Common myeloid progenitor, CD34-positive (primary cell): Measurements from ENCODE around the gene LIME1.

ENCODE experiments used
- CTCF ChIA-PET: fragments of 350-600 bp; sonication (Branson Sonifier 250); formaldehyde crosslinking; loops from one replicate; lab custom pipeline; 2021; ENCODE audit warnings: antibody characterized with exemption; lab: Charles Lee
- POLR2A ChIA-PET: fragments of 350-600 bp; sonication (Branson Sonifier 250); formaldehyde crosslinking; loops from one replicate; lab custom pipeline; 2021; ENCODE audit warnings: antibody characterized with exemption; lab: Charles Lee
- DNase-seq, 3 donors: peaks; one replicate each; pipeline versions ENCODE4 v3.0.0 to v3.0.0-alpha.2; 2013
- H3K27ac ChIP-seq, 2 experiments: 1 replicate in 1 of 2; 2 replicates in 1 of 2; pipeline ENCODE4 v1.7.0; 2013; ENCODE audit warnings: inconsistent platforms in 2 of 2, low read length in 2 of 2, mild to moderate bottlenecking in 2 of 2, low read depth in 1 of 2, moderate library complexity in 1 of 2; ENCODE audit not compliant: severe bottlenecking in 2 of 2, insufficient read depth in 1 of 2, poor library complexity in 1 of 2
- H3K27me3 ChIP-seq, 5 experiments: replicated peaks in 2 of 5; 1 replicate in 3 of 5; 2 replicates in 2 of 5; pipeline versions ENCODE4 v1.6.1 to v1.7.0; 2013; ENCODE audit warnings: low read length in 4 of 5, mild to moderate bottlenecking in 2 of 5, moderate library complexity in 2 of 5, inconsistent platforms in 1 of 5; ENCODE audit not compliant: insufficient read depth in 5 of 5, control insufficient read depth in 4 of 5
- H3K36me3 ChIP-seq, 4 experiments: 1 replicate in 2 of 4; 2 replicates in 2 of 4; pipeline versions ENCODE4 v1.6.1 to v1.7.0; 2013; ENCODE audit warnings: low read length in 3 of 4, control low read depth in 1 of 4, mild to moderate bottlenecking in 1 of 4; ENCODE audit not compliant: control insufficient read depth in 4 of 4, insufficient read depth in 4 of 4
- H3K4me1 ChIP-seq, 4 experiments: 1 replicate in 3 of 4; 2 replicates in 1 of 4; pipeline versions ENCODE4 v1.6.1 to v1.7.1; 2013; ENCODE audit warnings: low read length in 3 of 4, mild to moderate bottlenecking in 3 of 4, control low read depth in 1 of 4, inconsistent platforms in 1 of 4, moderate library complexity in 1 of 4; ENCODE audit not compliant: control insufficient read depth in 4 of 4, insufficient read depth in 4 of 4; ENCODE audit errors: control extremely low read depth in 1 of 4
- H3K4me3 ChIP-seq, 7 experiments: 1 replicate in 4 of 7; 2 replicates in 3 of 7; pipeline versions ENCODE4 v1.5.1 to v1.7.0; 2013; ENCODE audit warnings: mild to moderate bottlenecking in 7 of 7, low read length in 6 of 7, moderate library complexity in 6 of 7, inconsistent platforms in 2 of 7, low read depth in 2 of 7, control low read depth in 1 of 7; ENCODE audit not compliant: insufficient read depth in 4 of 7, control insufficient read depth in 1 of 7; ENCODE audit errors: extremely low read depth in 1 of 7
- H3K9me3 ChIP-seq, 5 experiments: 1 replicate in 4 of 5; 2 replicates in 1 of 5; pipeline versions ENCODE4 v1.6.1 to v1.7.1; 2013; ENCODE audit warnings: low read length in 4 of 5, mild to moderate bottlenecking in 2 of 5, inconsistent platforms in 1 of 5, low read depth in 1 of 5, moderate library complexity in 1 of 5; ENCODE audit not compliant: control insufficient read depth in 4 of 5, insufficient read depth in 2 of 5; ENCODE audit errors: control extremely low read depth in 1 of 5
- WGBS: methylation state at CpG from one replicate; pipeline ENCODE4 v1.1.5; 2013; ENCODE audit not compliant: insufficient coverage; 5-methylcytosine and 5-hydroxymethylcytosine counted together

LIME1 gene

DNA sequence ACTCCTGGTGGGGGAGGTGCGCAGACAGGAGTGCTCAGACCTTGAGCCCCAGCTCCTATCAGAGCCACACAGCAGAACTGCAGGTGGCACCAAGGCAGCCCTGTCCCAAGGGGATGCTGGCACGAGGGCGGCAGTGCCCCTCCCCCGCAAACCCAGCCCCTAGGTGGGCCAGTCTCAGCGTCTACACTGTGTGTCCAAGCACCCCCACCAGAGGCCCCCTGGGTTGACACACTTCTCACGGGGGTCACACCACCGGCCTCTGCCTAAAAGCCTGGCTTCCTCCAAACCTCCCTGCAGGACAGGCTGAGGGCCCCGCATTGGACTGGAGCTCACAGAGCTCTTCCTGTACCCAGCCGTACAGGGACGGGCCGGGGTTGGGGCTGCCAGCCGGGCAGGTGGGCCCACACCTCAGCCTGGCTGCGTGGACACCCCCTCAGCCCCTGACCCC, 11.2 kb downstream of the LIME1 start:
- Histone ChIP-seq H3K4me1 (peaks cover 0 to 7% (median 5%) of the 10 kb centered on the region in 4 experiments), H3K9me3 (no peaks in the 10 kb centered on the region), H3K36me3 (peaks cover 0 to 26% (median 10%) of the 10 kb centered on the region in 4 experiments), H3K4me3 (no peak overlapping the region), H3K27ac (no peak overlapping the region), H3K27me3 (no peaks in the 10 kb centered on the region)
- CTCF ChIA-PET, result no interaction called here
- 94% methylated on average over 10 of the region's 13 CpGs for WGBS
- POLR2A ChIA-PET, result interaction anchor here (0.5 kb wide), 1 partner anchor 18 kb away, joined by 3 read pairs; no protein-coding TSS in a partner anchor
- DNase-seq, result no peak

DNA sequence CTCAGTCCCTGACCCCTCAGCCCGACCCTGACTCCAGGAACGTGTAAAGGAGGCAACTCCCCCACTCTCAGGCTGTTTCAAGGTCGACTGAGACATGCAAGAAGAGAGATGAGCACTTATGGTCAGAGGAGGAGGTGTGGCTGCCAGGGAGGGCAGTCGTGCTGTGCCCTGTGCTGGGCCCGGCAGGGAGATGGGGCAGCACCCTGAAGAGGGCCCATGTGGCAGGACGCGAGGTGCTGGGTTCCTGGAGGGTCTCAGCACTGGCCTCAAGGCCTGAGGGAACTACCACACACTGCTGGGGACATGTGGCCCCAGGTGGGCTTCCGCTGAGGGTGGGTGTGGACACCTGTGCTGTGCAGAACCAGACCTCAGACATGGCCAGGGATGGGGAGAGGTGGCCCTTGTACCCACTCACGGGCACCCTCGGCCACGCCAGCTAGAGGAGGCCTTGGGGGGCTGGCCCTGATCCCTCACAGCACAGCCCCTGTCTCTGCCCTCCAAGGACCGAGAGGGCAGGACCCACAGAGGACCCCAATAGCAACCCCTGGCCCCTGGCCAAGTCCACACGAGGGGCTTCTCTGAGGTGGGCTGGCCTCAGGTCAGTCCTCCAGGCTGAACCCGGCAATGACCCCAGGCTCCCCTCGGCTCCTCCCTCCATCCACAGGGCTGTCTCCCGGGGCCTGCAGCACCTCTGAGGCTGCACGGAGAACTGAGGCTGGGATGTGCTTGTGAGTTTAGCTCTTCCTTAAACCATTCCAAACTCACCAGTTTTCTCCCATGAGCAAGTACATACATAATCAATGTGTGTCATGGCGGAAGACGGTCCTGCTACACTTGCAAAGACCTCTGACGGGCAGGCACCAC, 11.8 kb downstream of the LIME1 start:
- ChIA-PET CTCF (no interaction called here), POLR2A (no interaction called here)
- WGBS, result 89% methylated on average over 15 of the region's 20 CpGs
- Histone ChIP-seq H3K27me3 (no peaks in the 10 kb centered on the region), H3K9me3 (no peaks in the 10 kb centered on the region), H3K36me3 (peaks cover 0 to 23% (median 7%) of the 10 kb centered on the region in 4 experiments), H3K4me3 (no peak overlapping the region), H3K4me1 (peaks cover 0 to 7% (median 5%) of the 10 kb centered on the region in 4 experiments), H3K27ac (no peak overlapping the region)
- DNase-seq, result no peak

- POLR2A ChIA-PET, result no interaction called here
- no peak for DNase-seq
- H3K4me3 ChIP-seq, result no peak overlapping the region
- CTCF ChIA-PET, result no interaction called here
- H3K27me3 ChIP-seq, result no peaks in the 10 kb centered on the region
- no peaks in the 10 kb centered on the region for H3K9me3 ChIP-seq
- peaks cover 0 to 18% (median 5%) of the 10 kb centered on the region in 4 experiments for H3K36me3 ChIP-seq
- no peak overlapping the region for H3K27ac ChIP-seq
- WGBS, result 84% methylated on average over 8 of the region's 11 CpGs
- H3K4me1 ChIP-seq, result peaks cover 0 to 7% (median 5%) of the 10 kb centered on the region in 4 experiments
Measured at GRCh38 chr20:63748934-63749270, 12.4 kb downstream of the LIME1 start.

DNA sequence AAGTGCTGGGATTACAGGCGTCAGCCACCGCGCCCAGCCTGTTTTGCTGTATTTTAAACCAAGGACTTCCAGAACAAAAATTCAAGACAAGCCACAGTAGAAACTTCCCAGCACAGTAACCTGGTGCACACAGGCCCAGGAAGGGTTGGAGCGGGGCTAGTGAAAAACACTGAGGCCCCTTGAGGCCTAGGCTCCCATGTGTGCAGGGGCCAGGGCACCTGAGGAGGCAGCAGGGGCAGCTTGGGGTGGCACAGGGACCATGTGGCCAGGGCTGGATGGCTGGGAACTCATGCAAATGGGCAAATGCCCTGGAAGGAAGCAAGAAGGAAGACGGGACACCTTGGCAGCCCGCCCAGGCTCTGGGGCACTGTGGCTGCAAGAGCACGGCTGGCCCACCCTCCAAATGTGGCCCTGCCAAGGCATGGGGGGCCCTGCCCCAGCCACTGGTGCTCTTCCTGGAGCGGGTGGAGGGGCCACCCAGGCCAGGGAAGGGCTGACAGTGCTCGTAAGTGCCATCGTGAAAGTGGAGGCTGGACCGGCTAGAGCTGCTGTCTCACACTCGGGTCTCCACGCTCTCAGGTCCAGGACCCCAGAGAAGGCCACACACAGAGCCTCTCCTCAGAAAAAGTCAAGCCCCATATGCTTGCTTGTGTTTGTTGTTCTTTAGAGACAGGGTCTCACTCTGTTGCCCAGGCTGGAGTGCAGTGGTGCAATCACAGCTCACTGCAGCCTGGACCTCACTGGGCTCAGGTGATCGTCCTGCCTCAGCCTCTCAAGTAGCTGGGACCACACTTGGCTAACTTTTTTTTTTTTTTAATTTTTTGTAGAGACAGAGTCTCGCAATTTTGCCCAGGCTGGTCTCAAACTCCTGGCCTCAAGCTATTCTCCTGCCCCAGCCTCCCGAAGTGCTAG, 13.4 kb downstream of the LIME1 start:
- H3K4me3 ChIP-seq, result no peak overlapping the region
- WGBS, result 90% methylated on average over 13 of the region's 16 CpGs
- no peaks in the 10 kb centered on the region for H3K9me3 ChIP-seq
- no peak overlapping the region for H3K27ac ChIP-seq
- DNase-seq, result no peak
- H3K27me3 ChIP-seq, result no peaks in the 10 kb centered on the region
- peaks cover 0 to 7% (median 5%) of the 10 kb centered on the region in 4 experiments for H3K4me1 ChIP-seq
- peaks cover 0 to 13% (median 4%) of the 10 kb centered on the region in 4 experiments for H3K36me3 ChIP-seq
- ChIA-PET CTCF (interaction anchor here (0.6 to 2.1 kb wide), 5 partner anchors 11 to 272 kb away, joined by 3 to 6 read pairs (median 3); no protein-coding TSS in a partner anchor), POLR2A (no interaction called here)

DNA sequence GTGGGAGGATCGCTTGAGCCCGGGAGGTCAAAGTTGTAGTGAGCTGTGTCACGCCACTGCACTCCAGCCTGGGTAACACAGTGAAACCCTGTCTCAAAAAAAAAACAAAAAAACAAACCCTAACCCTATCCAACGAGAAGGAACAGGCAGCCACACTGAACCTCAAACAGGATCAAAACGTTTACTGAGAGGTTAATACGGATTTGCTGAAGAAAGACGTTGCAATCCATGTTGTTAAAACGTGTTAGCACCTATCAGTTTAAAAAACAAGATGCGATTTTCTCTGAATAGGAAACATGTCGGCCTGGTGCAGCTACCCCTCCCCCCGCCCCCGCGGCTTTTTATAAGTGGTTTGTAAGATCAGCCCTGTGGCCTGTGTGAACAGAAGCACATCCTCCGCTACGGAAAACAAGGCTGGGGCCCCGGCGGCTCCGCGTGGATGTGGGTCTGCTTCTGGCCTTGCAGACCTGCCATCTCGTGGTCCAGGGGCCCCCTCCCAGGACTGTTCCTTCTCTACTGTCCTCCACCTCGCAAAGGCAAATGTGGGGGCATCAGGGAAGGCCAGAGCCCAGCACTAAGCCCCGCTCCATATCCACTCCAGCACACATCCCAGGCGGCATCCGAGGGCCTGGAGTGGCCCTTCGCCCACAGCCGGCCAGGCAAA, 14.5 kb downstream of the LIME1 start:
- Histone ChIP-seq H3K27me3 (no peaks in the 10 kb centered on the region), H3K27ac (no peak overlapping the region), H3K36me3 (peaks cover 0 to 6% (median 2%) of the 10 kb centered on the region in 4 experiments), H3K4me3 (no peak overlapping the region), H3K4me1 (peaks cover 0 to 7% (median 5%) of the 10 kb centered on the region in 4 experiments), H3K9me3 (no peaks in the 10 kb centered on the region)
- ChIA-PET POLR2A (no interaction called here), CTCF (interaction anchor here (0.7 to 2.1 kb wide), 3 partner anchors 9 to 37 kb away, joined by 3 to 6 read pairs (median 4); no protein-coding TSS in a partner anchor)
- WGBS, result 72% methylated on average over 20 of the region's 26 CpGs
- DNase-seq, result peak in 2 of 3 donors; percentile 39 to 53

GRCh38 chr20:63751471-63752271, 15.2 kb downstream of the LIME1 start:
- Histone ChIP-seq H3K36me3 (peaks cover 0 to 5% (median 2%) of the 10 kb centered on the region in 4 experiments), H3K27ac (no peak overlapping the region), H3K27me3 (no peaks in the 10 kb centered on the region), H3K4me3 (no peak overlapping the region), H3K9me3 (no peaks in the 10 kb centered on the region), H3K4me1 (peaks cover 0 to 9% (median 5%) of the 10 kb centered on the region in 4 experiments)
- ChIA-PET CTCF (interaction anchor here (1.3 to 2.1 kb wide), 2 partner anchors 9 to 23 kb away, joined by 4 to 6 read pairs; no protein-coding TSS in a partner anchor), POLR2A (no interaction called here)
- 84% methylated on average over 33 of the region's 45 CpGs for WGBS
- DNase-seq, result peak in 1 of 3 donors; percentile 6
